PFSK-1 (cell line): ENCODE results near the gene PPM1L.

Experiments
- POLR2AphosphoS5 ChIP-seq: IDR thresholded peaks from 2 replicates; pipeline ENCODE4 v1.6.1; 2012; ENCODE audit warnings: low read depth, mild to moderate bottlenecking, control low read depth, low read length, moderate library complexity
- SIN3A ChIP-seq: IDR thresholded peaks from 2 replicates; pipeline ENCODE4 v1.6.1; 2012; ENCODE audit warnings: mild to moderate bottlenecking, low read length, moderate library complexity, borderline replicate concordance; ENCODE audit not compliant: insufficient read depth
- TAF1 ChIP-seq: IDR thresholded peaks from 2 replicates; pipeline ENCODE4 v1.6.1; 2012; ENCODE audit warnings: low read length, control low read depth, borderline replicate concordance; ENCODE audit not compliant: insufficient read depth
- TF ChIP-seq, protein P1 (sequence below), 2 experiments: IDR thresholded peaks; 2 replicates each; pipeline versions ENCODE4 v1.6.1 to v1.8.0; 2011 to 2012; ENCODE audit warnings: low read depth in 2 of 2, low read length in 2 of 2, control low read depth in 1 of 2, inconsistent platforms in 1 of 2, mild to moderate bottlenecking in 1 of 2, moderate library complexity in 1 of 2; ENCODE audit not compliant: insufficient read depth in 1 of 2

DNA sequence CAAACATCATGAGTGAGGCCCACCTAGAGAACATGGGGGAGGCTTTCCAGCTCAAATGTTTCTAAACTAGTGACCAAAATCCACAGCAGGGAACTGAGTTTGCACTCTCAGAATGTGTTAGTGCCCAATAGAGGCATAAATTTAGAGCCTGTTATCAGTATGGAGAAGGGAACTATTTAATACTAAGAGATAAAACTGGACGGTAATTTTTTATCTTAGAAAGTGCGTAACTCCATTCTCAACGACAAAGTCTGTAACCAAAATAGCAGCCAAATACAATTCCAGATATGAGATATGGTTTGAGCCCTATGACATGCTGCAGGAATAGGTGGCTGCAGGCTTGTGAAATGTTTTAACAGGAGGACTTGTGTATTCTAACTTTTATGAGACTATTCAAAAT lies 345.6 kb downstream of the PPM1L start:
- TF ChIP-seq POLR2AphosphoS5: no peak
- TF ChIP-seq, protein P1, sequence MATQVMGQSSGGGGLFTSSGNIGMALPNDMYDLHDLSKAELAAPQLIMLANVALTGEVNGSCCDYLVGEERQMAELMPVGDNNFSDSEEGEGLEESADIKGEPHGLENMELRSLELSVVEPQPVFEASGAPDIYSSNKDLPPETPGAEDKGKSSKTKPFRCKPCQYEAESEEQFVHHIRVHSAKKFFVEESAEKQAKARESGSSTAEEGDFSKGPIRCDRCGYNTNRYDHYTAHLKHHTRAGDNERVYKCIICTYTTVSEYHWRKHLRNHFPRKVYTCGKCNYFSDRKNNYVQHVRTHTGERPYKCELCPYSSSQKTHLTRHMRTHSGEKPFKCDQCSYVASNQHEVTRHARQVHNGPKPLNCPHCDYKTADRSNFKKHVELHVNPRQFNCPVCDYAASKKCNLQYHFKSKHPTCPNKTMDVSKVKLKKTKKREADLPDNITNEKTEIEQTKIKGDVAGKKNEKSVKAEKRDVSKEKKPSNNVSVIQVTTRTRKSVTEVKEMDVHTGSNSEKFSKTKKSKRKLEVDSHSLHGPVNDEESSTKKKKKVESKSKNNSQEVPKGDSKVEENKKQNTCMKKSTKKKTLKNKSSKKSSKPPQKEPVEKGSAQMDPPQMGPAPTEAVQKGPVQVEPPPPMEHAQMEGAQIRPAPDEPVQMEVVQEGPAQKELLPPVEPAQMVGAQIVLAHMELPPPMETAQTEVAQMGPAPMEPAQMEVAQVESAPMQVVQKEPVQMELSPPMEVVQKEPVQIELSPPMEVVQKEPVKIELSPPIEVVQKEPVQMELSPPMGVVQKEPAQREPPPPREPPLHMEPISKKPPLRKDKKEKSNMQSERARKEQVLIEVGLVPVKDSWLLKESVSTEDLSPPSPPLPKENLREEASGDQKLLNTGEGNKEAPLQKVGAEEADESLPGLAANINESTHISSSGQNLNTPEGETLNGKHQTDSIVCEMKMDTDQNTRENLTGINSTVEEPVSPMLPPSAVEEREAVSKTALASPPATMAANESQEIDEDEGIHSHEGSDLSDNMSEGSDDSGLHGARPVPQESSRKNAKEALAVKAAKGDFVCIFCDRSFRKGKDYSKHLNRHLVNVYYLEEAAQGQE (IDR thresholded peaks at IDR 0.05; ENCODE audit: insufficient read depth in 1 of 2, low read depth in 2 of 2, low read length in 2 of 2): no peak
- no peak for TF ChIP-seq TAF1
- no peak for TF ChIP-seq SIN3A
